Measurements from ENCODE around the gene PRORP.
"Not testable (repeated sequence)": the region's sequence is repeated elsewhere in the genome, so short reads cannot be mapped to it uniquely, and the experiment has no call there.

Gene PRORP

DNA sequence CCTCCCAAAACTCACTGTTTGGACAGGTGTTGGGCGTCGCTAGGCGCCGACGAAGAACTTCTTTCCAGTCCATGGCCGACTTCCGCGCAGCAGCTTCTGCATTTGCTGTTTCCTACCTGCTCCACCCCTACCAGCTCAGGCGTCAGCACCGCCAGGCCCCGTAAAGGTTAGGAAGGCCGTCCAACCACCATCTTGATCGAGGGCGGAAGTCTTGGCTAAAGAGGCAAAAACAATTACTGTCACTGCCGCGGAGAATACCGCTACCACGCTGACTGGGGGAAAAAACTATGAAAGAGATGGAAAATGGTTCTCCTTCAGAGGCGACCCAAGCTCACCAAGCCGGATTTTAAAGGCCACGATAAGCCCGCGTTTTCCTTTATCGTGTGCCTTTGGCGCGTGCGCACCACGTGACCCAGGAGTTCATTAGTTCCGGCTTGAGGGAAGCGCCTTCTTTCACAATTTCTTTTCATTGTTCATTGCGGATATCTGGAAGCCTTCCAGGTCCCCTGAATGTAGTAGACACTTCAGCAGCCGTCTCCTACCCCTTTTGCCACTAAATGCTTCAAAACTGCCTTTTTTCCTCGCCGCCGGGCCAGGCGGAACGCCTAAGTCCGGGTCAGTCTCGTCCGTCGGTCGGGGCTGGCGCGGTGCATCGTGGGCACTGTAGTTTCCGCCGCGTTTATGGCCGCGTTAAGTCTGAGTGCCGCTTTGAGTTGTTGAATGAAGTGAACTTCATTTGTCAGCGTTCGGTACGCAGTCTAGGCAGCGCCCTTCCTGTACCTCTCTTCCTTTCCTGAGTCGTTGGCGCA, at the start of gene PRORP, which contains the start of gene PPP2R3C:
TSS of gene PRORP (plus strand) at position 666 of the 809 bp plus-strand sequence. CDS start 694 bp downstream, outside the sequence.
TSS of gene PPP2R3C (minus strand) at position 104 of the 809 bp plus-strand sequence. CDS start at position 73, 31 bp downstream.
- in situ Hi-C loops (cut with MboI; ENCODE audit: low sequenced_read_pairs), result no loop called here

DNA sequence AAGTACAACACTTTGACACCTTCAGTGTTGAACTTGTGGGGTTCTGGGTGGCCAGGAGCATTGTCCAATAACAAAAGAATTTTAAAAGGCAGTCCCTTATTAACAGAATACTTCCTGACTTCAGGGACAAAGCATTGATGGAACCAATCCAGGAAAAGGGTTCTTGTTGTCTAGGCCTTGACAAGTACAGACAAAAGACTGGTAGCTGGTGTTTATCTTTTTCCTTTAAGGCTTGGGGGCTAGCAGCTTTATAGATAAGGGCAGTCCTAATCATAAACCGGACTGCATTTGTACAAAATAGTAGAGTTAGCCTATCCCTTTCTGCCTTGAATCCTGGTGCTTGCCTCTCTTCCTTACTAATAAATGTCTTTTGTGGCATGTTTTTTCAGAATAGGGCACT, 48.9 kb upstream of the PRORP start:
- in situ Hi-C loops (cut with MboI; ENCODE audit: low sequenced_read_pairs), result no loop called here

DNA sequence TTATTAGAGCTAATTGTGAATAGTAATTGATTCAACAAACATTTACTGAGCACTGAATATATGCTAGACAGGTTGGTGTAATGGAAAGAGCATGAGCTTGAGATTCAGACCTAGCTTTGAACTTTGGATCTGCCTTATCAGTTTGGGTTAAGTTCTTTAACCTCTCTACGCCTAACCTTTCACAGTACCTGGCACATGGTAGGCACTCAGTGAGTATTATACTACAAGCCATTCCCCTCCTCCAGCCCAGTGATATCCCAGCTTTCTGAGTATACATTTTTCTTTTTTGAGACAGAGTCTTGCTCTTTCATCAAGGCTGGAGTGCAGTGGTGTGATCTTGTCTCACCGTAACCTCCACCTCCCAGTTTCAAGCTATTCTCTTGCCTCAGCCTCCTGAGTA, 44.3 kb upstream of the PRORP start:
- in situ Hi-C loops (cut with MboI; ENCODE audit: low sequenced_read_pairs), result no loop called here

- in situ Hi-C loops (cut with MboI; ENCODE audit: low sequenced_read_pairs), result no loop called here
Observed at GRCh38 chr14:35079742-35080141, 42.6 kb upstream of the PRORP start.

- in situ Hi-C loops (cut with MboI; ENCODE audit: low sequenced_read_pairs), result no loop called here
Observed at GRCh38 chr14:35083530-35084150, 38.7 kb upstream of the PRORP start.

DNA sequence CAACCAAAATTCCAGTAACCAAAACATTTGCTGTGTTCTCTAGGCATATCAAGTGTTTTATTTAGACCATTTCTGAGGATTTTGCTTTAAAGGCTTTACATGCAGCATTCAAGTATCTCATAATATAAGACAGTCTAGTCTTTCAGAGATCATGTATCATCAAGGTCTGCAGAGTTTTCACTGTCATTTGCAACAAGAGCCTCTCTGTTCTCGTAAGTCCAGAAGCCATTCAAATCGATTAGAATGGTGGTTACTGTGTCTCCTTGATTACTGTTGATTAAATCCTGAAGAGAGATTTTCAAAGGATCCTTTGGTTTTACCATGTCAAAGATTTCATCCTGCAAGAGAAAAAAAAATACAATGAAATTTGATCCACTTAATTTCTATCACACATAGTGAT, 36.9 kb upstream of the PRORP start:
- in situ Hi-C loops (cut with MboI; ENCODE audit: low sequenced_read_pairs), result no loop called here

GRCh38 chr14:35088514-35088913, 33.8 kb upstream of the PRORP start:
- in situ Hi-C loops (cut with MboI; ENCODE audit: low sequenced_read_pairs), result no loop called here

GRCh38 chr14:35094645-35095044, 27.7 kb upstream of the PRORP start:
- in situ Hi-C loops (cut with MboI; ENCODE audit: low sequenced_read_pairs), result not testable (repeated sequence)

- in situ Hi-C loops (cut with MboI; ENCODE audit: low sequenced_read_pairs), result no loop called here
Observed at GRCh38 chr14:35107866-35108265, 14.5 kb upstream of the PRORP start.

GRCh38 chr14:35112641-35113040, 9.7 kb upstream of the PRORP start:
- in situ Hi-C loops (cut with MboI; ENCODE audit: low sequenced_read_pairs), result no loop called here

DNA sequence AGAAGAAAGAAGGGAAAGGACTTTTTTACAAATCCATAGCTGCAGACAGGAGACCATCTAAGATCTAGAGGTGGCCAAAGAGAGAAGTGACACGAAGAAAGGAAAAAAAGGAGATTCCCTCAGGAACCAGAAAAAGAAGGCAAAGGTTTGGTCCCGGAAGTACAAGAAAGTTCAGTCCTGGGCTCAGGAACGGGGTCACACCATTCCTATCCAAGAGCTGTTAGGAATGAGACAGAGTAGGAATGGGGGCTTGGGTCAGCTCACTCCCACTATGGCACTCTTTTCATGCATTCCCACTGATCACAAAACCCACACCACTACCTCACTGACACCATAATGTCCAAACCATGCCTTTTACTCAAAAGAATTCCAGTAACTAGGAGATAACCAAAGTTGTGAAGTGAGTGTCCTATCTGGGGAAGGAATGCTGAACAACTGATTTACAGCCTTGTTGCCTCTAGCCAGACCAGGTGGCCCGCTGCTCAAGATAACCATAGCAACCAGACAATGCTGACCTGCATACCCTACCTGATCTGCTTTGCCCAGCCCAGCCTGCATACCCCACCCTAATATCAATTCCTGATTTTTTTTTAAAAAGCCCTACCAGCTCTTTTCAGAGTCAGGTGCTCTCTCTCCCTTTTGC, 8.9 kb upstream of the PRORP start:
- in situ Hi-C loops (cut with MboI; ENCODE audit: low sequenced_read_pairs), result no loop called here

- in situ Hi-C loops (cut with MboI; ENCODE audit: low sequenced_read_pairs), result no loop called here
Observed at GRCh38 chr14:35114036-35114435, 8.3 kb upstream of the PRORP start.

DNA sequence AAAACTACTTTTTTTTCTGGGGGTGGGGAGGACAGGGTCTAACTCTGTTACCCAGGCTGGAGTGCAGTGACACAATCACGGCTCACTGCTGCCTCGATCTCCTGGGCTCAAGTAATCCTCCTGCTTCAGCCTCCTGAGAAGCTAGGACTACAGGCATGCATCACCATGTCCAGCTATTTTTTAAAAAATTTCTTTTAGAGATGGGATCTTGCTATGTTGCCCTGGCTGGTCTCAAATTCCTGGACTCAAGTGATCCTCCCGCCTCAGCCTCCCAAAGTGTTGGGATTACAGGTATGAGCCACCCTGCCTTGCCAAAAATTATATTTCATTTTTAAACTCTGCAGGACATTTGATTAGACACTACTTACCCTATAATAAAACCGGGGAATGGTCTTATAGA, 6.1 kb upstream of the PRORP start:
- in situ Hi-C loops (cut with MboI; ENCODE audit: low sequenced_read_pairs), result no loop called here

GRCh38 chr14:35117112-35117511, 5.2 kb upstream of the PRORP start:
- in situ Hi-C loops (cut with MboI; ENCODE audit: low sequenced_read_pairs), result no loop called here

DNA sequence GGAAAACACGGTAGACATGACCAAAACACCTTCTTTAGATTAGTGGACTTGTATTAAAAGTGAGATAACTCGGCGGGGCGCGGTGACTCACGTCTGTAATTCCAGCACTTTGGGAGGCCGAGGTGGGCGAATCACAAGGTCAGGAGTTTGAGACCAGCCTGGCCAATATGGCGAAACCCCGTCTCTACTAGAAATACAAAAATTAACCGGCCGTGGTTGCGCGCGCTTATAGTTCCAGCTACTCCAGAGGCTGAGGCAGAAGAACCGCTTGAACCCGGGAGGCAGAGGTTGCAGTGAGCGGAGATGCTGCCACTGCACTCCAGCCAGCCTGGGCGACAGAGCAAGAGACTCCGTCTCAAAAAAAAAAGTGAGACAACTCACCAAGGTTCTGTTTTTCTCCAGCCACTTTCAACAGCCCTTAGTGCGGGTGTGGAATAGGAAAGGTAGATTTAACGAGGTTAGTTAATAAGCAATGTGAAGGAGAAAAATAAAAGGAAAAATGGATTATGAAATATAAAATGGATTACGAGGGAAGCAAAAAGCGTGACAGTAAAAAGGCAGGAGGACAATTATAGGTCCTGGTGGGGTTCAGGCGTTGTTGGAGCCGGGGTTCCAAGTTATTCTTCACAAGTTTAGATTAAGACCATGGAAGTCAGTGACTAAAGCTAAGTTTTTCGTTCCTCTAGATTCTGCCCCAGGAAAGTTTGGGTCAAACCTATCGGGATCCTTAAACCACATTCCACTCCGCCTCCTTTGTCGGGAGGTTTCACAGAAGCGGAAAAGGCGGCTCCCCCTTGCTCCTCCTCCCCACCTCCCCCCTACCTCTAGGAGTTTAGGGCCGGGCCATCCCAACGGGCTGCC, 1.1 kb upstream of the PRORP start:
- in situ Hi-C loops (cut with MboI; ENCODE audit: low sequenced_read_pairs), result no loop called here

GRCh38 chr14:35122696-35123387, 490 bp downstream of the PRORP start:
- in situ Hi-C loops (cut with MboI; ENCODE audit: low sequenced_read_pairs), result no loop called here

DNA sequence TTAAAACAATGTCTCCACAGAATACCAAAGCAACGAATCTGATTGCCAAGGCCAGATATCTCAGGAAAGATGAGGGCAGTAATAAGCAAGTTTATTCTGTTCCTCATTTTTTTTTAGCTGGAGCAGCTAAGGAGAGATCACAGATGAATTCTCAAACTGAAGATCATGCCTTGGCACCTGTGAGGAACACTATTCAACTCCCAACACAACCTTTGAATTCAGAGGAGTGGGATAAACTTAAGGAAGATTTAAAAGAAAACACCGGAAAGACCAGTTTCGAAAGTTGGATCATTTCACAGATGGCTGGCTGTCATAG, 994 bp downstream of the PRORP start:
- in situ Hi-C loops (cut with MboI; ENCODE audit: low sequenced_read_pairs), result no loop called here

DNA sequence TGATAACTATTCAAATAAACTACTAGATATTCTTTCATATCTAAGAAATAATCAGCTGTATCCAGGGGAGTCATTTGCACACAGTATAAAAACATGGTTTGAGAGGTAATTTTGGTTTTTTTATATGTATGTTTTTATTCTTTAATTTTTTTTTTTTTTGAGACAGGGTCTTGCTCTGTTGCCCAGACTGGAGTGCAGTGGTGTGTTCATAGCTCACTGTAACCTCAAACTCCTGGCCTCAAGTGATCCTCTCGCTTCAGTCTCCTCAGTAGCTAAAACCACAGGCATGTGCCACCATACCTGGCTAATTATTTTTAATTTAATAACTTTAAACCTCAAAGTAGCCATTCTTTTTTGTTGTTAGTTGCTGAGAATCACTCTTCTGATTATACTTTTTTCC, 1.8 kb downstream of the PRORP start:
- in situ Hi-C loops (cut with MboI; ENCODE audit: low sequenced_read_pairs), result no loop called here

DNA sequence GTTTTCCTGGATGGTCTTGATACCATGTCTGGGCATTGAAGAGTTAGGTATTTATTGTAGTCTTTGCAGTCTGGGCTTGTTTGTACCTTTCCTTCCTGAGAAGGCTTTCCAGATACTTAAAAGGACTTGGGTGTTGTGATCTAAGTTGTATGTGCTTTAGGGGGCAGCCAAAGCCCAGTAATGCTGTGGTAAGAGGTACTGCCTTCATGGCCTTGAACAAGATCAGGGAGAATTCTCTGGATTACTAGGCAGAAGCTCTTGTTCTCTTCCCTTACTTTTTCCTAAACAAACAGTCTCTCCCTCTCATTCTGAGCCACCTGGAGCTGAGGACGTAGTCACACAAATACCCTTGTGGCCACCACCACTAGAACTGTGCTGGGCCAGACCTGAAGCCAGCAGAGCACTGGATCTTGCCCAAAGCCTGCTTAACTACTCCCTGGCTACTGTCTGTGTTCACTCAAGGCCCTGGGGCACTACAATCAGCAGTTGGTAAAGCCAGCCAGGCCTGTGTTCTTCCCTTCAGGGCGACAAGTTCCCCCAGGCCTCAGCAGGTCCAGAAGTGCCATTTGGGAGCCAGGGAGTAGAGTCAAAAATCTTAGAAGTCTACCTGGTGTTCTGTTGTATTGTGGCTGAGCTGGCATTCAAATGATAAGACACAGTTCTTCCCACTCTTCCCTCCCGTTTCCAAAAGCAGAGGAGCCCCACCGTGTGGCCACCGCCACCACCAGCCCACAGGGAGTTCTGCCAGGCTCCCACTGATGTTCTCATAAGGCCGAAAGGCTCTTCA, 11.4 kb downstream of the PRORP start:
- in situ Hi-C loops (cut with MboI; ENCODE audit: low sequenced_read_pairs), result loop anchor here (25.0 kb wide), 1 partner anchor 279 kb away; the partner anchor contains the start of gene NFKBIA
